ENCODE measurements around the gene NAA60. TPM values are rescaled to one million over a fixed set of nuclear protein-coding genes. Genes with fewer than 3 reads are reported as not detected.

NAA60 gene
- total and polyA plus RNA-seq, 2 of the 13 experiments (the other 11 are each of a cell fraction or from before 2014, with no cell fraction given), result 14.7 to 32.0 TPM

- no peak for TF ChIP-seq SNAPC2 (CRISPR knock-in tag; IDR thresholded peaks at IDR 0.05)
- TF ChIP-seq PREB (CRISPR knock-in tag; IDR thresholded peaks at IDR 0.05), result no peak
- no peak for TF ChIP-seq ZFAT (CRISPR knock-in tag; conservative IDR thresholded peaks at IDR 0.05)
- TF ChIP-seq IRX3 (CRISPR knock-in tag; IDR thresholded peaks at IDR 0.05; ENCODE audit: borderline replicate concordance, low read depth), result no peak
- no peak for TF ChIP-seq ZNF33A (CRISPR knock-in tag; IDR thresholded peaks at IDR 0.05; ENCODE audit: borderline replicate concordance)
- TF ChIP-seq, protein P1, sequence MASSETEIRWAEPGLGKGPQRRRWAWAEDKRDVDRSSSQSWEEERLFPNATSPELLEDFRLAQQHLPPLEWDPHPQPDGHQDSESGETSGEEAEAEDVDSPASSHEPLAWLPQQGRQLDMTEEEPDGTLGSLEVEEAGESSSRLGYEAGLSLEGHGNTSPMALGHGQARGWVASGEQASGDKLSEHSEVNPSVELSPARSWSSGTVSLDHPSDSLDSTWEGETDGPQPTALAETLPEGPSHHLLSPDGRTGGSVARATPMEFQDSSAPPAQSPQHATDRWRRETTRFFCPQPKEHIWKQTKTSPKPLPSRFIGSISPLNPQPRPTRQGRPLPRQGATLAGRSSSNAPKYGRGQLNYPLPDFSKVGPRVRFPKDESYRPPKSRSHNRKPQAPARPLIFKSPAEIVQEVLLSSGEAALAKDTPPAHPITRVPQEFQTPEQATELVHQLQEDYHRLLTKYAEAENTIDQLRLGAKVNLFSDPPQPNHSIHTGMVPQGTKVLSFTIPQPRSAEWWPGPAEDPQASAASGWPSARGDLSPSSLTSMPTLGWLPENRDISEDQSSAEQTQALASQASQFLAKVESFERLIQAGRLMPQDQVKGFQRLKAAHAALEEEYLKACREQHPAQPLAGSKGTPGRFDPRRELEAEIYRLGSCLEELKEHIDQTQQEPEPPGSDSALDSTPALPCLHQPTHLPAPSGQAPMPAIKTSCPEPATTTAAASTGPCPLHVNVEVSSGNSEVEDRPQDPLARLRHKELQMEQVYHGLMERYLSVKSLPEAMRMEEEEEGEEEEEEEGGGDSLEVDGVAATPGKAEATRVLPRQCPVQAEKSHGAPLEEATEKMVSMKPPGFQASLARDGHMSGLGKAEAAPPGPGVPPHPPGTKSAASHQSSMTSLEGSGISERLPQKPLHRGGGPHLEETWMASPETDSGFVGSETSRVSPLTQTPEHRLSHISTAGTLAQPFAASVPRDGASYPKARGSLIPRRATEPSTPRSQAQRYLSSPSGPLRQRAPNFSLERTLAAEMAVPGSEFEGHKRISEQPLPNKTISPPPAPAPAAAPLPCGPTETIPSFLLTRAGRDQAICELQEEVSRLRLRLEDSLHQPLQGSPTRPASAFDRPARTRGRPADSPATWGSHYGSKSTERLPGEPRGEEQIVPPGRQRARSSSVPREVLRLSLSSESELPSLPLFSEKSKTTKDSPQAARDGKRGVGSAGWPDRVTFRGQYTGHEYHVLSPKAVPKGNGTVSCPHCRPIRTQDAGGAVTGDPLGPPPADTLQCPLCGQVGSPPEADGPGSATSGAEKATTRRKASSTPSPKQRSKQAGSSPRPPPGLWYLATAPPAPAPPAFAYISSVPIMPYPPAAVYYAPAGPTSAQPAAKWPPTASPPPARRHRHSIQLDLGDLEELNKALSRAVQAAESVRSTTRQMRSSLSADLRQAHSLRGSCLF (CRISPR knock-in tag; IDR thresholded peaks at IDR 0.05; ENCODE audit: borderline replicate concordance), result peak; percentile 73; the same call in 1 of the 2 replicates
- TF ChIP-seq NCOR1 (IDR thresholded peaks at IDR 0.05; ENCODE audit: borderline replicate concordance, low read length), result peak; percentile 72; the same call in 1 of the 2 replicates
- TF ChIP-seq HOXD1 (CRISPR knock-in tag; IDR thresholded peaks at IDR 0.05), result no peak
- TF ChIP-seq IKZF4 (CRISPR knock-in tag; IDR thresholded peaks at IDR 0.05; ENCODE audit: borderline replicate concordance, low read depth, not compliant biosample characterization), result no peak
- TF ChIP-seq PHF21A (CRISPR knock-in tag; IDR thresholded peaks at IDR 0.05), result peak; percentile 62; the same call in 1 of the 2 replicates
- no peak for TF ChIP-seq STAG1 (CRISPR knock-in tag; IDR thresholded peaks at IDR 0.05)
- TF ChIP-seq KDM2A (CRISPR knock-in tag; IDR thresholded peaks at IDR 0.05; ENCODE audit: borderline replicate concordance, low read depth), result no peak
- TF ChIP-seq ZNF672 (CRISPR knock-in tag; IDR thresholded peaks at IDR 0.05), result no peak
- no peak for TF ChIP-seq ZNF275 (CRISPR knock-in tag; IDR thresholded peaks at IDR 0.05; ENCODE audit: borderline replicate concordance)
- no peak for TF ChIP-seq CREBL2 (CRISPR knock-in tag; IDR thresholded peaks at IDR 0.05; ENCODE audit: borderline replicate concordance)
- no peak for TF ChIP-seq ZNF354B (CRISPR knock-in tag; IDR thresholded peaks at IDR 0.05)
- no peak for TF ChIP-seq ZNF343 (CRISPR knock-in tag; IDR thresholded peaks at IDR 0.05)
- TF ChIP-seq, protein P2, sequence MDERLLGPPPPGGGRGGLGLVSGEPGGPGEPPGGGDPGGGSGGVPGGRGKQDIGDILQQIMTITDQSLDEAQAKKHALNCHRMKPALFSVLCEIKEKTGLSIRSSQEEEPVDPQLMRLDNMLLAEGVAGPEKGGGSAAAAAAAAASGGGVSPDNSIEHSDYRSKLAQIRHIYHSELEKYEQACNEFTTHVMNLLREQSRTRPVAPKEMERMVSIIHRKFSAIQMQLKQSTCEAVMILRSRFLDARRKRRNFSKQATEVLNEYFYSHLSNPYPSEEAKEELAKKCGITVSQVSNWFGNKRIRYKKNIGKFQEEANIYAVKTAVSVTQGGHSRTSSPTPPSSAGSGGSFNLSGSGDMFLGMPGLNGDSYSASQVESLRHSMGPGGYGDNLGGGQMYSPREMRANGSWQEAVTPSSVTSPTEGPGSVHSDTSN (CRISPR knock-in tag; IDR thresholded peaks at IDR 0.05), result no peak
- no peak for TF ChIP-seq SRSF9 (IDR thresholded peaks at IDR 0.05; ENCODE audit: borderline replicate concordance, insufficient read depth, low read depth, low read length, poor library complexity, severe bottlenecking)
- no peak for TF ChIP-seq FOXJ3 (CRISPR knock-in tag; IDR thresholded peaks at IDR 0.05; ENCODE audit: borderline replicate concordance)
- TF ChIP-seq ZNF441 (CRISPR knock-in tag; IDR thresholded peaks at IDR 0.05; ENCODE audit: borderline replicate concordance), result no peak
- TF ChIP-seq ZNF83 (CRISPR knock-in tag; IDR thresholded peaks at IDR 0.05; ENCODE audit: borderline replicate concordance), result no peak
Measured at GRCh38 chr16:3458852-3459361, 15.4 kb downstream of the NAA60 start (continued).
